Caco-2 (cell line): ENCODE data around the gene CARD9. TPM values are rescaled to one million over a fixed set of nuclear protein-coding genes. Genes with fewer than 3 reads are reported as not detected.

Experiments used
- BruUV-seq: library from RNA; stranded (reverse); fragments of 400-500 nt; replicated peaks from 2 replicates; lab custom pipeline; 2021; lab: Mats Ljungman, UMichigan
- CTCF ChIA-PET: fragments of 300-600 bp; sonication (Branson Sonifier 250); formaldehyde crosslinking; loops from one replicate; lab custom pipeline; 2022; ENCODE audit warnings: antibody characterized with exemption; lab: Charles Lee
- POLR2A ChIA-PET: fragments of 300-600 bp; sonication (Branson Sonifier 250); formaldehyde crosslinking; loops from one replicate; lab custom pipeline; 2022; ENCODE audit warnings: antibody characterized with exemption; lab: Charles Lee
- DNase-seq, 2 experiments: peaks; one replicate each; pipeline versions ENCODE4 v3.0.0 to v3.0.0-alpha.2; 2020 to 2022
- H3K27me3 ChIP-seq: replicated peaks from 2 replicates; pipeline ENCODE4 v1.6.0; 2011; ENCODE audit warnings: low read length; ENCODE audit not compliant: control insufficient read depth, insufficient read depth
- H3K36me3 ChIP-seq: 2 replicates; pipeline ENCODE4 v1.5.1; 2011; ENCODE audit warnings: low read length; ENCODE audit not compliant: control insufficient read depth, insufficient read depth
- H3K4me1 ChIP-seq: fragments of 250-450 bp; sonication (Bioruptor Pico); 2 replicates; pipeline ENCODE4 v1.5.1; 2020; ENCODE audit warnings: mild to moderate bottlenecking
- H3K4me3 ChIP-seq: 2 replicates; pipeline ENCODE4 v1.5.1; 2011; ENCODE audit warnings: low read depth, mild to moderate bottlenecking, control low read depth, low read length
- H3K9me3 ChIP-seq: fragments of 250-450 bp; sonication (Bioruptor Pico); 2 replicates; pipeline ENCODE4 v1.5.1; 2020; ENCODE audit warnings: mild to moderate bottlenecking, moderate library complexity
- H3K27ac Mint-ChIP-seq: one replicate; pipeline ENCODE4 v1.8.0; 2022; ENCODE audit warnings: mixed read lengths; ENCODE audit not compliant: unreplicated experiment
- H3K27me3 Mint-ChIP-seq: one replicate; pipeline ENCODE4 v1.8.0; 2022; ENCODE audit warnings: mixed read lengths; ENCODE audit not compliant: insufficient read depth, unreplicated experiment
- H3K36me3 Mint-ChIP-seq: one replicate; pipeline ENCODE4 v1.8.0; 2022; ENCODE audit warnings: mild to moderate bottlenecking, mixed read lengths; ENCODE audit not compliant: insufficient read depth, unreplicated experiment
- H3K4me1 Mint-ChIP-seq: one replicate; pipeline ENCODE4 v1.8.0; 2022; ENCODE audit warnings: low read depth, mixed read lengths; ENCODE audit not compliant: unreplicated experiment
- H3K4me3 Mint-ChIP-seq: one replicate; pipeline ENCODE4 v1.8.0; 2022; ENCODE audit warnings: mild to moderate bottlenecking, moderate library complexity, mixed read lengths; ENCODE audit not compliant: unreplicated experiment
- H3K9me3 Mint-ChIP-seq: one replicate; pipeline ENCODE4 v1.8.0; 2022; ENCODE audit warnings: mixed read lengths; ENCODE audit not compliant: unreplicated experiment
- CTCF ChIP-seq, 2 experiments: fragments of 200-600 bp in 1 of 2; IDR thresholded peaks; 1 replicate in 1 of 2; 2 replicates in 1 of 2; pipeline versions ENCODE4 v1.5.1 to v1.8.0; 2011 to 2022; ENCODE audit warnings: antibody characterized with exemption in 1 of 2, control low read depth in 1 of 2, inconsistent platforms in 1 of 2, low read depth in 1 of 2, low read length in 1 of 2, mild to moderate bottlenecking in 1 of 2, moderate library complexity in 1 of 2; ENCODE audit not compliant: insufficient read depth in 1 of 2, severe bottlenecking in 1 of 2, unreplicated experiment in 1 of 2
- intact Hi-C: fragments of 100-400 bp; cut with micrococcal nuclease; formaldehyde crosslinking; loops from one replicate; pipeline ENCODE4 v1.10.0; 2022; ENCODE audit not compliant: unreplicated experiment
- total RNA-seq: library from RNA; stranded (reverse); gene quantifications from 2 replicates; pipeline ENCODE4 v1.2.3, GENCODE V29; 2022

Gene CARD9
- total RNA-seq, 1 experiment from 2014 or later = 1.7 TPM

GRCh38 chr9:136329636-136330405 is 43.6 kb downstream of the CARD9 start:
- no TSS peak for BruUV-seq
- no peak for TF ChIP-seq CTCF (IDR thresholded peaks at IDR 0.05; ENCODE audit: insufficient read depth in 1 of 2, low read depth in 1 of 2, low read length in 1 of 2, severe bottlenecking in 1 of 2, unreplicated experiment in 1 of 2)
- intact Hi-C loops = loop anchor here (5.0 kb wide), 1 partner anchor 32 kb away; the partner anchor contains the start of gene DNLZ
- Mint-ChIP-seq H3K4me1 (peaks cover 6% of the 10 kb centered on the region), H3K27me3 (no peaks in the 10 kb centered on the region), H3K4me3 (peak overlapping the region; percentile 22), H3K9me3 (no peaks in the 10 kb centered on the region), H3K27ac (no peak overlapping the region), H3K36me3 (peaks cover 18% of the 10 kb centered on the region)
- POLR2A ChIA-PET = no interaction called here
- H3K36me3 ChIP-seq = no peaks in the 10 kb centered on the region
- H3K27me3 ChIP-seq = no peaks in the 10 kb centered on the region
- no peak for DNase-seq
- H3K9me3 ChIP-seq = no peaks in the 10 kb centered on the region
- H3K4me3 ChIP-seq = no peak overlapping the region
- peaks cover 27% of the 10 kb centered on the region for H3K4me1 ChIP-seq
- CTCF ChIA-PET = interaction anchor here (1.2 kb wide), 1 partner anchor 16 kb away, joined by 3 read pairs; no protein-coding TSS in a partner anchor

GRCh38 chr9:136329211-136329627 is 44.2 kb downstream of the CARD9 start:
- Histone ChIP-seq H3K4me3 (no peak overlapping the region), H3K4me1 (peaks cover 27% of the 10 kb centered on the region), H3K9me3 (no peaks in the 10 kb centered on the region), H3K27me3 (no peaks in the 10 kb centered on the region), H3K36me3 (no peaks in the 10 kb centered on the region)
- no peak for TF ChIP-seq CTCF (IDR thresholded peaks at IDR 0.05; ENCODE audit: insufficient read depth in 1 of 2, low read depth in 1 of 2, low read length in 1 of 2, severe bottlenecking in 1 of 2, unreplicated experiment in 1 of 2)
- Mint-ChIP-seq H3K4me1 (peaks cover 6% of the 10 kb centered on the region), H3K36me3 (peaks cover 18% of the 10 kb centered on the region), H3K27me3 (no peaks in the 10 kb centered on the region), H3K9me3 (no peaks in the 10 kb centered on the region), H3K4me3 (peak overlapping the region; percentile 22), H3K27ac (peak overlapping the region; percentile 12)
- ChIA-PET CTCF (no interaction called here), POLR2A (no interaction called here)
- intact Hi-C loops = loop anchor here (5.0 kb wide), 1 partner anchor 33 kb away; the partner anchor contains the start of gene DNLZ
- no peak for DNase-seq
- BruUV-seq = no TSS peak

- intact Hi-C loops = loop anchor here (5.0 kb wide), 1 partner anchor 34 kb away; the partner anchor contains the start of gene DNLZ
- H3K9me3 Mint-ChIP-seq = no peaks in the 10 kb centered on the region
- peak overlapping the region; percentile 68 for H3K4me3 Mint-ChIP-seq
- Histone ChIP-seq H3K4me1 (peaks cover 29% of the 10 kb centered on the region), H3K9me3 (no peaks in the 10 kb centered on the region), H3K27me3 (no peaks in the 10 kb centered on the region), H3K4me3 (peak overlapping the region; percentile 63), H3K36me3 (no peaks in the 10 kb centered on the region)
- no peaks in the 10 kb centered on the region for H3K27me3 Mint-ChIP-seq
- CTCF ChIA-PET = no interaction called here
- BruUV-seq = no TSS peak
- DNase-seq = no peak
- POLR2A ChIA-PET = interaction anchor here (1.5 kb wide), 1 partner anchor 34 kb away, joined by 8 read pairs; no protein-coding TSS in a partner anchor
- peak overlapping the region; percentile 12 for H3K27ac Mint-ChIP-seq
- H3K36me3 Mint-ChIP-seq = peaks cover 17% of the 10 kb centered on the region
- TF ChIP-seq CTCF (IDR thresholded peaks at IDR 0.05; ENCODE audit: insufficient read depth in 1 of 2, low read depth in 1 of 2, low read length in 1 of 2, severe bottlenecking in 1 of 2, unreplicated experiment in 1 of 2) = no peak
- H3K4me1 Mint-ChIP-seq = peaks cover 6% of the 10 kb centered on the region
Observed at GRCh38 chr9:136328622-136329041, 44.8 kb downstream of the CARD9 start.
